Measurements from ENCODE around the gene SRSF2.
"Not testable (repeated sequence)": the region's sequence is repeated elsewhere in the genome, so short reads cannot be mapped to it uniquely, and the experiment has no call there.

Gene SRSF2

GRCh38 chr17:76702076-76702475 lies 35.1 kb downstream of the SRSF2 start:
- DNase-seq (ENCODE audit: low read depth in 2 of 2, low spot score in 1 of 2) = no peak

GRCh38 chr17:76701471-76701967 lies 35.6 kb downstream of the SRSF2 start:
- DNase-seq (ENCODE audit: low read depth in 2 of 2, low spot score in 1 of 2) = no peak

GRCh38 chr17:76700617-76701470 lies 36.3 kb downstream of the SRSF2 start:
- no peak for DNase-seq (ENCODE audit: low read depth in 2 of 2, low spot score in 1 of 2)

GRCh38 chr17:76700270-76700616 lies 36.9 kb downstream of the SRSF2 start:
- DNase-seq (ENCODE audit: low read depth in 2 of 2, low spot score in 1 of 2) = no peak

GRCh38 chr17:76698466-76698977 lies 38.6 kb downstream of the SRSF2 start:
- DNase-seq (ENCODE audit: low read depth in 2 of 2, low spot score in 1 of 2) = not testable (repeated sequence)

GRCh38 chr17:76697702-76698465 lies 39.2 kb downstream of the SRSF2 start:
- DNase-seq (ENCODE audit: low read depth in 2 of 2, low spot score in 1 of 2) = no peak

GRCh38 chr17:76696763-76697701 lies 40.1 kb downstream of the SRSF2 start:
- DNase-seq (ENCODE audit: low read depth in 2 of 2, low spot score in 1 of 2) = no peak

GRCh38 chr17:76695059-76695831 lies 41.9 kb downstream of the SRSF2 start:
- no peak for DNase-seq (ENCODE audit: low read depth in 2 of 2, low spot score in 1 of 2)

- DNase-seq (ENCODE audit: low read depth in 2 of 2, low spot score in 1 of 2) = no peak
These were observed 45.5 kb downstream of the SRSF2 start for GRCh38 chr17:76691379-76692191.

- DNase-seq (ENCODE audit: low read depth in 2 of 2, low spot score in 1 of 2) = no peak
These were observed 46.4 kb downstream of the SRSF2 start for GRCh38 chr17:76690596-76691280.

GRCh38 chr17:76689859-76690258 lies 47.3 kb downstream of the SRSF2 start:
- DNase-seq (ENCODE audit: low read depth in 2 of 2, low spot score in 1 of 2) = no peak

- DNase-seq (ENCODE audit: low read depth in 2 of 2, low spot score in 1 of 2) = no peak
These were observed 48.9 kb downstream of the SRSF2 start for GRCh38 chr17:76688165-76688622.

GRCh38 chr17:76687298-76688164 lies 49.6 kb downstream of the SRSF2 start:
- no peak for DNase-seq (ENCODE audit: low read depth in 2 of 2, low spot score in 1 of 2)

- no peak for DNase-seq (ENCODE audit: low read depth in 2 of 2, low spot score in 1 of 2)
These were observed 50.4 kb downstream of the SRSF2 start for GRCh38 chr17:76686538-76687297.

GRCh38 chr17:76685846-76686245 lies 51.3 kb downstream of the SRSF2 start:
- no peak for DNase-seq (ENCODE audit: low read depth in 2 of 2, low spot score in 1 of 2)

- no peak for DNase-seq (ENCODE audit: low read depth in 2 of 2, low spot score in 1 of 2)
These were observed 51.8 kb downstream of the SRSF2 start for GRCh38 chr17:76685366-76685765.

- no peak for DNase-seq (ENCODE audit: low read depth in 2 of 2, low spot score in 1 of 2)
These were observed 52.4 kb downstream of the SRSF2 start for GRCh38 chr17:76684756-76685155.
